Measurements from ENCODE around the gene ELOVL7.

GRCh38 chr5:60743511-60744314 lies 100.4 kb downstream of the ELOVL7 start:
- TF ChIP-seq CTCF (conservative IDR thresholded peaks at IDR 0.05; ENCODE audit: low read depth, low read length), result no peak
- no peak for TF ChIP-seq EZH2 (IDR thresholded peaks at IDR 0.05; ENCODE audit: low read length, unreplicated experiment)
- no peak for TF ChIP-seq EZH2phosphoT487 (IDR thresholded peaks at IDR 0.05; ENCODE audit: borderline replicate concordance, low read length)

All from PC-3 (cell line).